SK-N-SH (cell line): ENCODE data around the gene ARHGEF37. TPM values are rescaled to one million over a fixed set of nuclear protein-coding genes. Genes with fewer than 3 reads are reported as not detected.

Source experiments
- CTCF ChIA-PET: fragments of 300-600, 350-600 bp; formaldehyde crosslinking; extraction: SDS; loops from one replicate; lab custom pipeline; 2021; lab: Yijun Ruan, JAX
- POLR2A ChIA-PET: fragments of 350-600 bp; sonication (Branson Sonifier 250); formaldehyde crosslinking; extraction: SDS; loops from one replicate; lab custom pipeline; 2020; ENCODE audit warnings: antibody characterized with exemption, inconsistent platforms; lab: Yijun Ruan, JAX
- DNase-seq: peaks from one replicate; pipeline ENCODE4 v3.0.0; 2012
- H2AFZ ChIP-seq: fragments of 200-600 bp; sonication (generic); 2 replicates; pipeline ENCODE4 v1.8.1; 2016; ENCODE audit warnings: antibody characterized with exemption, mild to moderate bottlenecking, low read depth
- H3F3A ChIP-seq: fragments of 200-600 bp; sonication (generic); replicated peaks from 2 replicates; pipeline ENCODE3; 2016; ENCODE audit warnings: antibody characterized with exemption, mild to moderate bottlenecking; ENCODE audit not compliant: insufficient read depth
- H3K27ac ChIP-seq, 2 experiments: fragments of 200-500 bp in 1 of 2; fragments of 200-600 bp in 1 of 2; sonication (Bioruptor generic) in 1 of 2; sonication (generic), shearing (Covaris generic) in 1 of 2; 2 replicates each; pipeline versions ENCODE4 v1.5.1 to v1.6.1; 2014 to 2016; ENCODE audit warnings: low read depth in 2 of 2, inconsistent platforms in 1 of 2, low read length in 1 of 2, mild to moderate bottlenecking in 1 of 2, mixed read lengths in 1 of 2
- H3K27me3 ChIP-seq: fragments of 200-600 bp; sonication (generic), shearing (Covaris generic); 2 replicates; pipeline ENCODE4 v1.6.1; 2016; ENCODE audit warnings: mixed run types; ENCODE audit not compliant: insufficient read depth
- H3K36me3 ChIP-seq, 2 experiments: fragments of 200-500 bp in 1 of 2; fragments of 200-600 bp in 1 of 2; sonication (Bioruptor generic) in 1 of 2; sonication (generic) in 1 of 2; replicated peaks in 1 of 2; 2 replicates each; pipeline versions ENCODE3 to v1.5.1; 2014 to 2016; ENCODE audit warnings: low read length in 1 of 2, mild to moderate bottlenecking in 1 of 2; ENCODE audit not compliant: insufficient read depth in 2 of 2, control insufficient read depth in 1 of 2
- H3K4me1 ChIP-seq, 2 experiments: fragments of 200-500 bp in 1 of 2; fragments of 200-600 bp in 1 of 2; sonication (Bioruptor generic) in 1 of 2; sonication (generic), shearing (Covaris generic) in 1 of 2; 2 replicates each; pipeline versions ENCODE4 v1.5.1 to v1.6.1; 2014 to 2016; ENCODE audit warnings: low read depth in 1 of 2, low read length in 1 of 2, mixed run types in 1 of 2; ENCODE audit not compliant: insufficient read depth in 2 of 2, control insufficient read depth in 1 of 2
- H3K4me2 ChIP-seq: fragments of 200-600 bp; sonication (generic), shearing (Covaris generic); 2 replicates; pipeline ENCODE4 v1.6.1; 2017; ENCODE audit warnings: mixed run types
- H3K4me3 ChIP-seq, 2 experiments: fragments of 200-500 bp in 1 of 2; fragments of 200-600 bp in 1 of 2; sonication (Bioruptor generic) in 1 of 2; sonication (generic), shearing (Covaris generic) in 1 of 2; 2 replicates each; pipeline versions ENCODE4 v1.5.1 to v1.8.1; 2014 to 2016; ENCODE audit warnings: low read depth in 2 of 2, inconsistent platforms in 1 of 2, low read length in 1 of 2, mild to moderate bottlenecking in 1 of 2, mixed read lengths in 1 of 2, moderate library complexity in 1 of 2
- H3K79me2 ChIP-seq: fragments of 200-600 bp; sonication (generic); 2 replicates; pipeline ENCODE4 v1.8.1; 2017; ENCODE audit warnings: mild to moderate bottlenecking; ENCODE audit not compliant: insufficient read depth
- H3K9ac ChIP-seq: fragments of 200-600 bp; sonication (generic); 2 replicates; pipeline ENCODE4 v1.6.1; 2017; ENCODE audit warnings: mixed run types
- H3K9me2 ChIP-seq: fragments of 200-600 bp; sonication (generic); 2 replicates; pipeline ENCODE4 v1.6.1; 2017; ENCODE audit warnings: mixed run types
- H3K9me3 ChIP-seq: fragments of 200-600 bp; sonication (generic); 2 replicates; pipeline ENCODE4 v1.6.1; 2017; ENCODE audit warnings: mixed run types, mild to moderate bottlenecking, moderate library complexity
- H4K20me1 ChIP-seq: fragments of 200-600 bp; sonication (generic); 2 replicates; pipeline ENCODE4 v1.6.1; 2017; ENCODE audit warnings: mild to moderate bottlenecking, mixed run types; ENCODE audit not compliant: insufficient read depth
- ELF1 ChIP-seq: IDR thresholded peaks from 2 replicates; pipeline ENCODE4 v1.4.0; 2012
- GABPA ChIP-seq: IDR thresholded peaks from 2 replicates; pipeline ENCODE4 v1.4.0; 2012; ENCODE audit warnings: low read depth, mild to moderate bottlenecking
- IRF3 ChIP-seq: fragments of 150-350 bp; IDR thresholded peaks from 2 replicates; pipeline ENCODE4 v1.6.1; 2016; ENCODE audit warnings: mild to moderate bottlenecking, low read depth, low read length
- JUND ChIP-seq: IDR thresholded peaks from 2 replicates; pipeline ENCODE4 v1.4.0; 2012
- MEF2A ChIP-seq: IDR thresholded peaks from 2 replicates; pipeline ENCODE4 v1.4.0; 2012; ENCODE audit warnings: low read depth, borderline replicate concordance
- RFX5 ChIP-seq: IDR thresholded peaks from 2 replicates; pipeline ENCODE4 v1.6.1; 2012; ENCODE audit warnings: mild to moderate bottlenecking, improper control_type of control experiment, low read length
- TAF1 ChIP-seq: IDR thresholded peaks from 2 replicates; pipeline ENCODE4 v1.6.1; 2012; ENCODE audit warnings: low read depth, mild to moderate bottlenecking, low read length, moderate library complexity, borderline replicate concordance
- TCF12 ChIP-seq: IDR thresholded peaks from 2 replicates; pipeline ENCODE4 v1.4.0; 2012
- WGBS: methylation state at CpG from one replicate; pipeline ENCODE4 v1.1.6; 2017; ENCODE audit warnings: low lambda C conversion rate; 5-methylcytosine and 5-hydroxymethylcytosine counted together
- polyA plus RNA-seq, 3 experiments: library from polyadenylated mRNA; depleted of rRNA; stranded (reverse); fragments of >200 nt; gene quantifications; 2 replicates each; pipeline ENCODE4 v1.2.3, GENCODE V29; 2012
- TF ChIP-seq, protein P1 (sequence below): fragments of 200-600 bp; sonication (generic); IDR thresholded peaks from 2 replicates; pipeline ENCODE4 v1.6.1; 2017; ENCODE audit warnings: antibody characterized with exemption, mild to moderate bottlenecking, moderate library complexity
- TF ChIP-seq, protein P2 (sequence below): IDR thresholded peaks from 2 replicates; pipeline ENCODE4; 2012

The ARHGEF37 gene
- polyA plus RNA-seq, 1 of the 3 experiments (the other 2 are of a cell fraction): 0.94 TPM

DNA sequence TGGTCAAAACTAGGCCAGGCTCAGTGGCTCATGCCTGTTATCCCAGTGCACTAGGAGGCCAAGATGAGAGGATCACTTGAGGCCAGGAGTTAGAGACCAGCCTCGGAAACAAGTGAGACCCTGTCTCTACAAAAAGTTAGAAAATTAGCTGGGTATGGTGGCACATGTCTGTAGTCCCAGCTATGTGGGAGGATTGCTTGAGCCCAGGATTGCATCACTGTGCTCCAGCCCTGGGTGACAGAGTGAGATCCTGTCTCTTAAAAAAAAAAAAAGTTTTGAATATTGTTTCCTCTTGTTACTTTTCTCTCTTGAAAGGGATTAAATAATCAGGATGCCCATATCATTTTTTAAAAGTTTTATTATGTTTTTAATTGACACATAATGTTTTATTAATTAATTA is 7.6 kb downstream of the ARHGEF37 start:
- no peak overlapping the region for H3K4me2 ChIP-seq
- H3K9me2 ChIP-seq: no peaks in the 10 kb centered on the region
- no peak overlapping the region for H3K27ac ChIP-seq
- no peak for DNase-seq
- no peaks in the 10 kb centered on the region for H3K27me3 ChIP-seq
- H3K9ac ChIP-seq: no peak overlapping the region
- no peaks in the 10 kb centered on the region for H3K79me2 ChIP-seq
- no peak overlapping the region for H3K4me3 ChIP-seq
- ChIA-PET CTCF (interaction anchor here (1.3 to 3.1 kb wide), 3 partner anchors 33 to 385 kb away, joined by 3 to 12 read pairs (median 3); no protein-coding TSS in a partner anchor), POLR2A (interaction anchor here (0.9 kb wide), 1 partner anchor 48 kb away, joined by 3 read pairs; no protein-coding TSS in a partner anchor)
- no peaks in the 10 kb centered on the region for H3K36me3 ChIP-seq
- H2AFZ ChIP-seq: no peak overlapping the region
- H3F3A ChIP-seq: peaks cover 4% of the 10 kb centered on the region
- H4K20me1 ChIP-seq: no peaks in the 10 kb centered on the region
- no peaks in the 10 kb centered on the region for H3K9me3 ChIP-seq
- no peak for TF ChIP-seq RFX5
- no peak for TF ChIP-seq MEF2A
- TF ChIP-seq ELF1: no peak
- no peak for TF ChIP-seq JUND
- peaks cover 3% of the 10 kb centered on the region in 2 experiments; a peak in 3 of 4 replicates for H3K4me1 ChIP-seq
- 100% methylated on average over 1 of the region's 1 CpG for WGBS

DNA sequence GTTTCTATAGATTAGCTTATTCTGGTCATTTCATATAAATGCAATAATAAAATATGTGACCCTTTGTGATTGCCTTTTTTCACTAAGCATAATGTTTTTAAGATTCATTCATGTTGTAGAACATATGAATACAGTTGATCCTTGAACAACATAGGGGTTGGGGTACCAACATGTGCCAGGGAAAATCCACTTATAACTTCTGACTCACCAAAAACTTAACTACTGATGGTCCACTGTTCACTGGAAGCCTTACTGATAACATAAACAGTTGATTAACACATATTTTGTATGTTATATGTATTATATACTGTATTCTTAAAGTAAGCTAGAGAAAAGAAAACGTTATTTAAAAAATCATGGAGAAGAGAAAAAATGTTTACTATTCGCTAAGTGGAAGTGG is 12.1 kb downstream of the ARHGEF37 start:
- WGBS: 73% methylated on average over 2 of the region's 2 CpGs
- Histone ChIP-seq H3K9me3 (no peaks in the 10 kb centered on the region), H4K20me1 (no peaks in the 10 kb centered on the region), H3K4me1 (no peaks in the 10 kb centered on the region), H3F3A (no peaks in the 10 kb centered on the region), H3K9me2 (no peaks in the 10 kb centered on the region), H3K4me2 (no peak overlapping the region), H2AFZ (no peak overlapping the region), H3K9ac (no peak overlapping the region), H3K36me3 (no peaks in the 10 kb centered on the region), H3K4me3 (no peak overlapping the region), H3K79me2 (no peaks in the 10 kb centered on the region), H3K27me3 (no peaks in the 10 kb centered on the region), H3K27ac (no peak overlapping the region)
- POLR2A ChIA-PET: no interaction called here
- TF ChIP-seq GABPA (no peak), IRF3 (no peak), TAF1 (no peak), ELF1 (no peak), TCF12 (no peak)
- TF ChIP-seq, protein P1, sequence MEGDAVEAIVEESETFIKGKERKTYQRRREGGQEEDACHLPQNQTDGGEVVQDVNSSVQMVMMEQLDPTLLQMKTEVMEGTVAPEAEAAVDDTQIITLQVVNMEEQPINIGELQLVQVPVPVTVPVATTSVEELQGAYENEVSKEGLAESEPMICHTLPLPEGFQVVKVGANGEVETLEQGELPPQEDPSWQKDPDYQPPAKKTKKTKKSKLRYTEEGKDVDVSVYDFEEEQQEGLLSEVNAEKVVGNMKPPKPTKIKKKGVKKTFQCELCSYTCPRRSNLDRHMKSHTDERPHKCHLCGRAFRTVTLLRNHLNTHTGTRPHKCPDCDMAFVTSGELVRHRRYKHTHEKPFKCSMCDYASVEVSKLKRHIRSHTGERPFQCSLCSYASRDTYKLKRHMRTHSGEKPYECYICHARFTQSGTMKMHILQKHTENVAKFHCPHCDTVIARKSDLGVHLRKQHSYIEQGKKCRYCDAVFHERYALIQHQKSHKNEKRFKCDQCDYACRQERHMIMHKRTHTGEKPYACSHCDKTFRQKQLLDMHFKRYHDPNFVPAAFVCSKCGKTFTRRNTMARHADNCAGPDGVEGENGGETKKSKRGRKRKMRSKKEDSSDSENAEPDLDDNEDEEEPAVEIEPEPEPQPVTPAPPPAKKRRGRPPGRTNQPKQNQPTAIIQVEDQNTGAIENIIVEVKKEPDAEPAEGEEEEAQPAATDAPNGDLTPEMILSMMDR: no peak
- TF ChIP-seq, protein P2, sequence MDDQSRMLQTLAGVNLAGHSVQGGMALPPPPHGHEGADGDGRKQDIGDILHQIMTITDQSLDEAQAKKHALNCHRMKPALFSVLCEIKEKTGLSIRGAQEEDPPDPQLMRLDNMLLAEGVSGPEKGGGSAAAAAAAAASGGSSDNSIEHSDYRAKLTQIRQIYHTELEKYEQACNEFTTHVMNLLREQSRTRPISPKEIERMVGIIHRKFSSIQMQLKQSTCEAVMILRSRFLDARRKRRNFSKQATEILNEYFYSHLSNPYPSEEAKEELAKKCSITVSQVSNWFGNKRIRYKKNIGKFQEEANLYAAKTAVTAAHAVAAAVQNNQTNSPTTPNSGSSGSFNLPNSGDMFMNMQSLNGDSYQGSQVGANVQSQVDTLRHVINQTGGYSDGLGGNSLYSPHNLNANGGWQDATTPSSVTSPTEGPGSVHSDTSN: no peak
- DNase-seq: no peak
- CTCF ChIA-PET: interaction anchor here (1.5 kb wide), 1 partner anchor 29 kb away, joined by 4 read pairs; no protein-coding TSS in a partner anchor
